ENCODE data around the gene TLE3.

TLE3 gene

GRCh38 chr15:70083946-70084345, 13.8 kb downstream of the TLE3 start:
- DNase-seq (ENCODE audit: low read depth), result no peak

DNA sequence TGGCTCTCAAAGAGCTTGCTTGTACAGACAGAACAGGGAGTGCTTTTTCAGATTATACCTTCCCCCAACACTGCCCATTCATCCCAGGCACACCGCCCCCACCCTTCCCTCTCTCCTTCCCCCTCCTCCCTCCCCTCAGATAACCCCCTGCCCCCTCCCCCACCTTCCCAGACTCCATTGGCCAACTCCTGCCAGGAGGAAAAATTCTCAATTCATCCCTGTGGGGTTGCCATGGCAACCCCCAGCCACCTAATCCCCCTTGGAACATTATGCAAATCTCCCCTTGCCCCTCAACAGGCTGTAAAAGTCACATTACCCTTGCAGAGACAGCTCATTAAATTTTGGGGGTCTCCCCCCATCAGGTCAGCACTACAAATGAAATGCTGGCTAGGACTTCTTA, 14.3 kb downstream of the TLE3 start:
- no peak for DNase-seq (ENCODE audit: low read depth)

GRCh38 chr15:70082281-70082900, 15.3 kb downstream of the TLE3 start:
- no peak for DNase-seq (ENCODE audit: low read depth)

DNA sequence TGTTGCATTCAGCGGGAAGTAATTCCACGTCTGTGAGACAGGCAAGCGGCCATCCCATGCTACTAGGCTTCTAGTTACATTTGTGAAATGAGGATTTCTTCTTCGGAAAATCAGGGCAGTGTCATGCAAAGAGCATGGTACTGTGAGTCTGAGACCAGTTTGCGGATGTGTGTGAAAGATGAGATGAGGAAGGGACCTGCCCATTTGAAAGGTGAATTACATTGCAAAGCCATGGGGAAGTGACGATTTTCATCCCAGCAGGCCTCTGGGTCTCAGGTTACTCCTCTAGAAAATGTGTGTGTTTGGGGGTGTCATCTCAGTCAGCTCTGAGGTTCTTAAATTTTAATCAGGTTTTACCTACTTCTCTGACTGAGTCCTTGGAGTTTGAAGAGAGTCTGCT, 16.1 kb downstream of the TLE3 start:
- no peak for DNase-seq (ENCODE audit: low read depth)

DNA sequence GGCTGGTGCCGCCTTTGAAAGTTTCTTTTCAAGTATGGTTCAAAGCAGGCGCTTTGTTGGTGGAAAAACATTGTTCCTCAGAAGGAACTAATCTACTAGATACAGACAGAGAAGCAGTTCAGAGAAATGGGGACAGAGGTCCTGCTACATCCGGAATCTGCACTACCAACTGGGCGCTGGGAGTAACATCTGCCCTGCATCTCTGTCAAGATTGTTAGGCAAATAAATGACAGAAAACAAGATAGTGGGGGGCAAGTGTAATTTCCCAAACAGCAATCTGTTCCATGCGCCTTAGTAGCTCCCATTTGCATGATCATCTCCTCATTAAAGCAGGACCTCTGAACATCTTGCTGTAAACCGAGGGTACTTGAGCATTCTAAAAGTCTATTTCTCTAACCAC, 17.4 kb downstream of the TLE3 start:
- no peak for DNase-seq (ENCODE audit: low read depth)

GRCh38 chr15:70079888-70080287, 17.8 kb downstream of the TLE3 start:
- no peak for DNase-seq (ENCODE audit: low read depth)

- DNase-seq (ENCODE audit: low read depth), result no peak
Measured at GRCh38 chr15:70078578-70079417, 18.9 kb downstream of the TLE3 start.

DNA sequence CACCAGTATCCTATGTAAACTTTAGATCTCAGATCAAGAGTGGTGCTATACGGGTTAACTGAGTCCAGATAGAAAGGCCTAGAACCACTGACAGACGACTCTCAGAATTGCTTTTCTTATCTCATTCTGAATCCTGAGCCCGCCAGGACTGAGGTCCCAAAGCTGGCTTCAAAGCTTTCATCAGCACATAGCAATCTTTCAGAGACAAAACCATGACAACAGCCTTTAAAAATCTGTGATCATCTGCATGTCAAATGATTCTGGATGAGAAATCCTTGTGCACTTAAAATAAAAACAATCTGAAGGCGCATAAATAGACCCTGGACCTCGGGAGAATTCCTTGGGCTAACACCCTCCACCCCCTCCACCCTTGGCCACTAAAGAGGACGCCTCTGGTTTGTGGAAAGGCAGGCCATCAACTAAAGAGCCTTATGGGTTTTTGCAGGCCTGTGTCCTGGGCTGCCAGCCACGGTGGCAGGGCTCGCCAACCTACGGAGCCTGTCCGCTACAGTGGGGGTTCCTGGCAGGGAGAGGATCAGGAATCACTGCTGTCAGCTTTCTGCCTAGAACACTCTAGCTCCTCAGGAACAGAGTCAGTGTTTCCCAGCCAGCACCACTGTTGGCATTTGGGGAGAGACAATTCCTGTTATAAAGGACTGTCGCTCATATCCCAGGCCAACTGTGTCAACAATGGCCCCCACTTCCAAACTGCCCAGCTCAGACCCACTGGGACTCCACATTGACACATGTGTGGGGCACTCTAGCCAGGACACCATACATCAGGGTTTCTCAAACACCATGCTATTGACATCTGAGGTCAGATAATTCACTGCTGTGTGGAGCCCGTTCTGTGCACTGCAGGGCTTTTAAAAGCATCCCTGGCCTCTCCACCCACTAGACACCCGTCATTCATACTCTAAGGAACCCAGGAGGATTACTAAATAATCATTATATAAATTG, 20.2 kb downstream of the TLE3 start:
- DNase-seq (ENCODE audit: low read depth), result no peak

GRCh38 chr15:70074380-70074779, 23.3 kb downstream of the TLE3 start:
- no peak for DNase-seq (ENCODE audit: low read depth)

DNA sequence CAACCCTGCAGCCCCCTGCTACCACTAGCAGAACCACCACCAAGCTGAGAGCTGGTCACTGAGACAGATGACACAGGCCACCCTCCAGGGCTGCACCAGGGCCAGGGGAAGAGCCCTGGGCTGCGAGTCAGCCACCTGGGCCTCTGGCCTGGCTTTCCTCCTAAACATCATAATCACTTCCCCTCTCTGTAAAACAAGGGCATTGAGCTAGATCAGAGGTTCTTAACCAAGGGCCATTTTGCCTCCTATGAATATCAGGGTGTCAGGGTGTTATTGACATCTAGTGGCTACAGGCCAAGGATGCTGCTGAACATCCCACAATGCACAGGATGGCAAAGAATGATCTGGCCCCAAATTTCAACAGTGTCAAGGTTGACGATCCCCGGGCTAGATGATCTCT, 25.2 kb downstream of the TLE3 start:
- no peak for DNase-seq (ENCODE audit: low read depth)

GRCh38 chr15:70071799-70072198, 25.9 kb downstream of the TLE3 start:
- no peak for DNase-seq (ENCODE audit: low read depth)

DNA sequence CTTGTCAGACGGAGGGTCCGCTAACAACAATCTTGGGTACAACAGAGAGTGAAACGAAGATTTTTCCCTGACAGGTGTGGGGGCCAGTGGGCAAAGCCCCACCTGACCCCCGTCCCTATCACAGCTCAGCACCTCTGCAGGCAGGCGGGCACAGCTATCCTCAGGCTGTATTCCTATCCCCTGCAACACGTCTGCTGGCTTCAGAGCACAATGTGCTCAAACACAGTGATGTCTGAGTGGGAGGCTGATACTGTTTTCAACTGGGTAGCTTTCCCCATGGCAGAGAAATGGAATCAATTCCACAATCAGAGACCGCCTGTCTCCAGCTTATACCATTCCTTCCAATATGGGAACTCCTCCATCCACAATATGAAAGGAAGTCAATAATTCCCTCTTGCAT, 28.0 kb downstream of the TLE3 start:
- DNase-seq (ENCODE audit: low read depth), result no peak

- DNase-seq (ENCODE audit: low read depth), result no peak
Measured at GRCh38 chr15:70068783-70069565, 28.7 kb downstream of the TLE3 start.

DNA sequence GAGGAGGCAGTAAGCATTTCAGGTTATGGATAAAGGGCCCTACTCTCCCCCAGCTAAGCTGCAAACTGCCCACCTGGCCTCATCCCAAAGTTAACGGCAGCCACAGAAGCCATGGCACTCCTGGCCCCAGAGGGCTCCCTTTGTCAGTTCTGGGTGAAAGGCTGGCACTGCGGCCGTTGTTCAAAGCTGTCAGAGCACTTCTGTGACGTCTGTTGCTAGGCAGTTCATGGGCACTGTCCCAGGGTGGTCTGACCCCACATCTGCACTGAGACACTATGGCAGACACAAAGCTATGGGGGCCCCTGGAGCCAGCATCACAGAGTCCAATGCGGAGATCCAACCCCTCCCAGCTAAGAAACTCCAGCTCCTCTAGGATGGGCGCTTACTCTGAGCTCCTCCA, 30.0 kb downstream of the TLE3 start:
- DNase-seq (ENCODE audit: low read depth), result no peak

- no peak for DNase-seq (ENCODE audit: low read depth)
Measured at GRCh38 chr15:70067011-70067410, 30.7 kb downstream of the TLE3 start.

- no peak for DNase-seq (ENCODE audit: low read depth)
Measured at GRCh38 chr15:70066447-70066846, 31.3 kb downstream of the TLE3 start.

DNA sequence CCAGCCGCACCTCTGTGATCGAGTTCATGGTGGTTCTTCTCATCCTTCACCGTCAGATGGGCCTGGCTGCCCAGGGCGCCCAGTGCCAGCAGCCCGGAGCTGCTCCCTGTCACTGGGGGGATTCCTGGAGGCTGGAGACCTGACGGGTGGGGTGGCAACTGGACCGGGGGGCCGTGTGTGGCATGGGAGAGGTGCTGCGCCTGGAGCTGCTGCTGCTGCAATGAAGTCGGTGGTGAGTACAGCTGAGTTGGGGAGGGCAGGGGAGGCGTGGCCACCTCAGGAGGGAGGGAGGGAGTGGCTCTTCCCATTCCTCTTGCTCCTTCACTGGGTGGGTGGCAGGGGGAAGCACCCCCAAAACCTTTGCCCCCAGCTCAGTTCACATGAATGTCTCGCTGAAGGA, 31.7 kb downstream of the TLE3 start:
- no peak for DNase-seq (ENCODE audit: low read depth)

DNA sequence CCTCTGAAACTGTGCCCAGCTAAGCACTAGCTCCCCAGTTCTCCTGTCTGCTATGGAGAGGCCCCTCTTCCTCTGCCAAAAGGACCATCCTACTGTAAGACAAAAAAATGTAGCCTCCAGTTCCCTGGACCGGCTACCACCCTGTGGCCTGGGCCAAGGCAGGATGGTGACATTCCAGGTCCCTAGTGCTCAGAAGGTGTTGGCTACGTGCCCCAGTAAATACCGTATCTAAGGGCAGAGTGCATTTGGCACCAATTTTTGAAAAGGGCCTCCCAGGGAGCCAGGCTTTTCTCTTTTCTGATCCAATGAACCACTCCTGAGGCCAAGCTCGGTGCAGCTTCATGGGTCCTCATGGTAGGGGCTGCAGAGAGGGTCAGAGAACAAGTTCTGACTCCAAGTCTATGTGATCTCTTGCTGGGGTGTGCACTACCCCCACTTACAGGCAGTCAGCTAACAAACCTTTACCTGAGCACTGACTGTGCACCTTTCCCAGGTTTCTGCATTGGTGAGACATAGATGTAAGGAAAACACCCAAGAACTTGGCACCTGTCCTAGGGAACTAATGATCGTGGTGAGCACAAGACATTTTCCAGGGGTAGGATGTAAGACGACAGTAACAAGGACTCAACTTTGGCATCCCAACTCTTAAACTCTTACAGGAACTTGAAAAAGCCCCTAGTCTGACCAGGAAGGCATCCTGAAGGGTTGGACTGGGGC, 32.6 kb downstream of the TLE3 start:
- DNase-seq (ENCODE audit: low read depth), result no peak

DNA sequence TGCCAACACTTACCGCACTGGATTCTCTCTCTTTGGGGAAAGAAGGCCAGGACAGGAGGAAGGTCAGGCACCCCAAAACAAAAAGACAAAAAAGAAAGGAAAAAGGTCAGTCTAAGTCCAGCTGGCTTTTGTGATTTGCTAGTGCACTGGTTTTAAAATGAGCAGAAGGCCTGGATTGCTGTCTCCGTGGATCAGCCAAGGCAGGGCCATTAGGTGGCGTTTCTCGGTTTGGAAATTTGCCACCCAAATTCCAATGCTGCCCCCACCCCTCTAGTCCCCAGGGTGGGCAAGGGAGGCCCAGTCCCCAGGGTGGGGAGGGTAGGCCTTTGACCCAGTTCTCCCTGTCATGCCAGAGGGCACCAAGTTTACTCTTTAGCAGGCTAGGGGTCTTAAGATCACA, 33.3 kb downstream of the TLE3 start:
- DNase-seq (ENCODE audit: low read depth), result no peak

GRCh38 chr15:70063980-70064379, 33.7 kb downstream of the TLE3 start:
- no peak for DNase-seq (ENCODE audit: low read depth)

- no peak for DNase-seq (ENCODE audit: low read depth)
Measured at GRCh38 chr15:70063261-70063925, 34.3 kb downstream of the TLE3 start.

Data from activated T-cell treated with anti-CD3 and anti-CD28 coated beads for 48 hours (primary cell).